Activated CD4-positive, alpha-beta T cell treated with anti-CD3 and anti-CD28 coated beads for 36 hours (primary cell): ENCODE measurements around the gene GPR158. TPM values are rescaled to one million over a fixed set of nuclear protein-coding genes. Genes with fewer than 3 reads are reported as not detected.

ENCODE experiments used
- ATAC-seq: fragments of 200-7000 bp; cut with Tn5 transposase; one replicate; pipeline ENCODE4 v1.10.0; 2021; ENCODE audit warnings: mild to moderate bottlenecking, moderate library complexity
- CTCF ChIA-PET: fragments of 350-600 bp; sonication (Branson Sonifier 250); formaldehyde crosslinking; loops from one replicate; lab custom pipeline; 2021; ENCODE audit warnings: antibody characterized with exemption; lab: Charles Lee
- POLR2A ChIA-PET: fragments of 350-600 bp; sonication (Branson Sonifier 250); formaldehyde crosslinking; loops from one replicate; lab custom pipeline; 2021; ENCODE audit warnings: antibody characterized with exemption, inconsistent platforms; lab: Charles Lee
- DNase-seq: peaks from one replicate; pipeline ENCODE4 v3.0.0-alpha.2; 2020
- H3K27ac Mint-ChIP-seq: one replicate; pipeline ENCODE4 v1.8.0; 2021; ENCODE audit warnings: mixed read lengths
- H3K27me3 Mint-ChIP-seq: one replicate; pipeline ENCODE4 v1.8.0; 2021; ENCODE audit warnings: mixed read lengths
- H3K36me3 Mint-ChIP-seq: one replicate; pipeline ENCODE4 v1.8.0; 2021; ENCODE audit warnings: low read depth, mixed read lengths
- H3K4me1 Mint-ChIP-seq: one replicate; pipeline ENCODE4 v1.8.0; 2021; ENCODE audit warnings: mixed read lengths
- H3K4me3 Mint-ChIP-seq: one replicate; pipeline ENCODE4 v1.8.0; 2021; ENCODE audit warnings: mild to moderate bottlenecking, moderate library complexity, mixed read lengths
- H3K9me3 Mint-ChIP-seq: one replicate; pipeline ENCODE4 v1.8.0; 2021; ENCODE audit warnings: low read depth, mixed read lengths
- intact Hi-C, 2 experiments: fragments of 100-400 bp; cut with DNase I in 1 of 2; cut with micrococcal nuclease in 1 of 2; formaldehyde crosslinking; loops; one replicate each; pipeline versions ENCODE4 v1.14.2 to v1.15.1; 2022 to 2024; cut with DNase I, micrococcal nuclease
- total RNA-seq, 2 experiments: library from RNA; stranded (reverse); gene quantifications; one replicate each; pipeline ENCODE4 v1.2.3, GENCODE V29; 2021

GPR158 gene
- total RNA-seq, 2 experiments from 2014 or later: not detected

DNA sequence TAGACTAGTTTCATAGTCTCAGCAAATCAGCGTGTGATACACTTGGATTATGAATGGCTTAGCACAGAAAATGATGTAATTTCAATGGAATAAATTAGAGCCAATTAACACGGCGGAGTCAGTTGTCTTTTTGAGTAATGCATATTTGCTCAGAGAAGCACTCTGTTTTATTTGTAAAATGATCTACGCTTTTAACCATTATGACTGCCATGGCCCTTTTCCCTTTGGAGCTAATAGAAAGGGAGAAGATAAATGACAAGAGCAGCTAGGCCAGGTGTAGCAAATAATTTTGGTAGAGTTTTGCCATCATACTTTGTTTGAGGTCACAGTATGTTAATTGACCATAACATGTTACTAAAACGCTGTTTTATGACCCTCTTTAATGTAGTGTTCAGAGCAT lies 86.8 kb downstream of the GPR158 start:
- no peak overlapping the region for H3K27ac Mint-ChIP-seq
- no peaks in the 10 kb centered on the region for H3K36me3 Mint-ChIP-seq
- H3K27me3 Mint-ChIP-seq: no peaks in the 10 kb centered on the region
- intact Hi-C loops: no loop called here
- H3K9me3 Mint-ChIP-seq: no peaks in the 10 kb centered on the region
- ChIA-PET POLR2A (no interaction called here), CTCF (no interaction called here)
- no peak overlapping the region for H3K4me3 Mint-ChIP-seq
- no peak for DNase-seq
- no peaks in the 10 kb centered on the region for H3K4me1 Mint-ChIP-seq
- ATAC-seq: no peak

DNA sequence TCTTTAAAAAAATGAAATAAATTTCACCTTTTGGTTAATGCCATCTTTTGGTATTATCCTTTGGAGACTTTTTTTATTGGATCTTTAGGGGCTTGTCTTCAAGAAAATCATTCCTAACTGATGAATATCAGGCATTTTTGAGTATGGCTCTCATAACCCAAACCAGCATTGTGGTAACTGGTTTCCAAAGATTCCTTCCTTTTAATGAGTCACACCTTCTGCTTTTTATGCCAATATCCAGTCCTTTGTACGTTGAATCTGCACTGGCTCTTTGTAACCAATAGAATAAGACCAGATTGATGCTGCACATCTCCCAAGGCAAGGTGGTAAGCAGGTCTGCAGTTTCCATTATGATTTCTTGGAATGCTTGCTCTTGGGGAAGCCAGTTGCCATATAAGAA lies 89.1 kb downstream of the GPR158 start:
- ChIA-PET POLR2A (no interaction called here), CTCF (no interaction called here)
- intact Hi-C loops: no loop called here
- no peak overlapping the region for H3K27ac Mint-ChIP-seq
- DNase-seq (no peak), ATAC-seq (no peak)
- H3K4me3 Mint-ChIP-seq: no peak overlapping the region
- H3K27me3 Mint-ChIP-seq: no peaks in the 10 kb centered on the region
- no peaks in the 10 kb centered on the region for H3K4me1 Mint-ChIP-seq
- no peaks in the 10 kb centered on the region for H3K36me3 Mint-ChIP-seq
- no peaks in the 10 kb centered on the region for H3K9me3 Mint-ChIP-seq

DNA sequence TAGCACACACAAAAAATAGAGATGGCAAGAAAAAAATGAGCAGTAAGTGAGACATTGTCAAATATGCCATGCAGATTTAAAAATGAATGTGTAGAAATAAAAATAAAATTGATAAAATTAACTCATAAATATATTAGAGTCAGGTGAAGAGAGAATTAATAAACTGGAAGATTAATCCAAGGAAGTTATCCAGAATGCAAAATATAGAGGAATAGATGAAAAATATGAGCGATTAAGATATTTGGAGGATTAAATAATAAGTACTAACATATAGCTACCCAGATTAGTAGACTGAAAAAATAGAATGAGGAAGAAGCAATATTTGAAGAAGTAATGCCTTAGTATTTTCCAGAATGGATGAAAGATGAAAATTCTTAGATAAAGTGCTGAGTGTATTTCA lies 103.4 kb downstream of the GPR158 start:
- DNase-seq: no peak
- Mint-ChIP-seq H3K27me3 (no peaks in the 10 kb centered on the region), H3K4me1 (no peaks in the 10 kb centered on the region)

DNA sequence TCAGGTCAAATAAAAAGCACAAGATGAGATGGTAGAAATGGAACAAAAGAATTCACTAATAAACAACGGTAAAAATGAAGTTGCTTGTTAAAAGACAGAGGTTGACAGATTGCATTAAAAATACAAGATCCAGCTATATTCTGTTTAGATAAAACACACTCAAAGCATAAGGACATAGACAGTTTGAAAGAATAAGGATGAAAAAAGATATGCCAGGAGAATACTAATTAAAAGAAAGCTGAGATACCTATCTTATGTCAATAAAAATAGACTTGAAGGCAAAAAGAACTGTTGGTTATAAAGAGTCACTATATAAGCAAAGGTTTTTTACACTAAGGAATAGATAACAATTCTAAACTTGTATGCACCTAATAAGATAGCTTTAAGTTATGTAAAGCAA lies 105.3 kb downstream of the GPR158 start:
- intact Hi-C loops: no loop called here
- no peaks in the 10 kb centered on the region for H3K27me3 Mint-ChIP-seq
- no peak overlapping the region for H3K27ac Mint-ChIP-seq
- no peak for DNase-seq
- H3K36me3 Mint-ChIP-seq: no peaks in the 10 kb centered on the region
- no peaks in the 10 kb centered on the region for H3K4me1 Mint-ChIP-seq
- CTCF ChIA-PET: no interaction called here
- ATAC-seq: no peak
- POLR2A ChIA-PET: no interaction called here
- no peak overlapping the region for H3K4me3 Mint-ChIP-seq
- peaks cover 18% of the 10 kb centered on the region for H3K9me3 Mint-ChIP-seq

More for the DNA sequence above, 103.4 kb downstream of the GPR158 start:
- H3K4me3 Mint-ChIP-seq: no peak overlapping the region
- ATAC-seq: no peak
- peaks cover 16% of the 10 kb centered on the region for H3K9me3 Mint-ChIP-seq
- H3K27ac Mint-ChIP-seq: no peak overlapping the region
- ChIA-PET CTCF (no interaction called here), POLR2A (no interaction called here)
- no peaks in the 10 kb centered on the region for H3K36me3 Mint-ChIP-seq
- intact Hi-C loops: no loop called here

DNA sequence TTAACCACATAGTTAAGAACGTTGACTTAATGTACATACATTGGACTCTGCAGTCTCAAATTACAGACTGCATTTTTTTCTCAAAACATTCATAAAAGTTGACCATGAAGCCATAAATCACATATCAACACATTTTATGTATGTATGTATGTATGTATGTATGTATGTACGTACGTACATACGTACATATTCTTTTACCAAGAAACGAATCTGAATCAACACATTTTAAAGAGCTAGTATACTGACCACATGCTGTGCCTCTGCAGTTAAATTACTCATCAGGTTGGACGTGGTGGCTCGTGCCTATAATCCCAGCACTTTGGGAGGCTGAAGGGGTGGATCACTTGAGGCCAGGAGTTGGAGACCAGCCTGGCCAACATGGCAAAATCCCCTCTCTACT lies 105.8 kb downstream of the GPR158 start:
- no peak for ATAC-seq

DNA sequence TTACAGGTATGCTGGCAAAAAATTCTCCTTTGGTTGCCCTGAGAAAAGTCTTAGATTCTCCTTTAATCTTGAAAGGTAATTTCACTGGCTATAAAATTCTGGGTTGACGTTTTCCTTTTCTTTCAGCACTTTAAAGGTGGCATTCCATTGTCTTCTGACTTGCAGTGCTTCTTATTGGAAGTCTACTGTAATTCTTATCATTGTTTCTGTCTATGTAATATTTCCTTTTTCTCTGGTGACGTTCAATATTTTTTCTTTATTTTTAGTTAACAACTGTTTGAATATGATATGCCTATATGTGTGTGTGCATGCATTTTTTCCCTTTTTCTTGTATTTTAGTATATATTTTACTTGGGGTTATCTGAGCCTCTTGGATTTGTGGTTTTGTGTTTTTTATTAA lies 111.0 kb downstream of the GPR158 start:
- no peak overlapping the region for H3K27ac Mint-ChIP-seq
- DNase-seq: no peak
- POLR2A ChIA-PET: no interaction called here
- no peaks in the 10 kb centered on the region for H3K36me3 Mint-ChIP-seq
- H3K27me3 Mint-ChIP-seq: no peaks in the 10 kb centered on the region
- H3K4me1 Mint-ChIP-seq: no peaks in the 10 kb centered on the region
- H3K4me3 Mint-ChIP-seq: no peak overlapping the region
- peaks cover 12% of the 10 kb centered on the region for H3K9me3 Mint-ChIP-seq
- CTCF ChIA-PET: no interaction called here
- no peak for ATAC-seq
- intact Hi-C loops: no loop called here

More for the DNA sequence above, 105.8 kb downstream of the GPR158 start:
- H3K4me3 Mint-ChIP-seq: no peak overlapping the region
- H3K27me3 Mint-ChIP-seq: no peaks in the 10 kb centered on the region
- ChIA-PET CTCF (no interaction called here), POLR2A (no interaction called here)
- intact Hi-C loops: no loop called here
- peaks cover 19% of the 10 kb centered on the region for H3K9me3 Mint-ChIP-seq
- H3K36me3 Mint-ChIP-seq: no peaks in the 10 kb centered on the region
- no peak for DNase-seq
- no peak overlapping the region for H3K27ac Mint-ChIP-seq
- H3K4me1 Mint-ChIP-seq: no peaks in the 10 kb centered on the region

DNA sequence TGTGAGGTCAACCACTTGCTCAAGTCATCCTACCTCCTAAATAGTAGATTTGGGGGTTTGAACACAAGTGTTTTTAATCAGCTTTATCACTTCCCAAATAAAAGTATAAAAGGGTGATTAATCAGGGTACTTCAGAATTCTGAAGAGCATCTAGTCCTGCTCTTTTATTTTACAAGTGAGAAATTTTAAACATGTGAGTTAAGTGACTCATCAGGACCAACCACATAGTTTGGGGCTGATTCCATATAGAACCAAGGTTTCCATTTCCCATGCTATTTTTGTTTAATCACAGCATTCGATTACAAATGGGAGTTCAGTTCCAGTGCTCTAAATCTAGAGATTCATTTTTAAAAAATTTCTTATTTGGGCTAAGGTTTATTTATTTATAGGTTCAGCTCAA lies 113.4 kb downstream of the GPR158 start:
- Mint-ChIP-seq H3K27me3 (no peaks in the 10 kb centered on the region), H3K4me1 (no peaks in the 10 kb centered on the region), H3K9me3 (peaks cover 11% of the 10 kb centered on the region), H3K4me3 (no peak overlapping the region), H3K36me3 (no peaks in the 10 kb centered on the region), H3K27ac (no peak overlapping the region)
- ChIA-PET POLR2A (no interaction called here), CTCF (no interaction called here)
- intact Hi-C loops: no loop called here
- DNase-seq (no peak), ATAC-seq (no peak)

DNA sequence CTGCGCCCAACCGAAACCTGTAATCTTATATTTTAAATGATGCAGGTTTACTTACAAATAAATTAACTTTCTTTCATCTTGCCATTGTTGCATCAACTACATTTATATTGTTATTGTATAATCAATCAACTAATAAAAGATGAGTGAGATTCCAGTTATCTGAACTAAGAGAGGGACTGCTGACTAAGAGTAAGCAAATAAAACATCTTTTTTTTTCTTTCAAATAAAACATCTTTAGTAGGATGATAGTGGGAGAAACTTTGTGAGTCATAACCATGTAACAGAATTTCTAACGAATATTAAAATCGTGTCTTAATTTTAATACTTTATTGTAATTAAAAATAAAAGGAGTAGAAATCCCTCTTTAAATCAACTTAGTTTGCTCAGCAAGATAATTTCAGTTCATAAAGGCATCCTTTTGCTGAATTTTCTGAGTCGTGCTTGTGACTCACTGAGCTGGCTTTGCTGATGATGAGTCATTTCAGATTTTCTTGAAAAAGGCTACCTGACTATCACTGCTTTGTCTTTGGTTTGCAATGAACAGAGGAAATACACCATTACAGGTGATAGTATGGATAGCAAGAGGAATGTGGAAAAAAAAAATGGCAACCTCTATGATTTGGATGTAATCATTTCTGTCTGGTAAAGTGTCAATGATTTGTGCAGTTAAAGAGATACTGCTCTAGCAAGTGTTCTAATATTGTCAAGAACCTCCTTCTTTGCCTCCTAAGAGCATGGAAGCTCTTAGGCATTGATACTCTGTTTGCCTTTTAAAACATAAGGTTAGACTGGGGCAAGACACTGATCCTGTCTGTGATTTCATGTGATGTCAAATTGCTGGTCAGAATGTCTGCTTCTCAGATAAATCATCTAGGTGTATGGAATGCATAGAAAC lies 119.5 kb downstream of the GPR158 start:
- Mint-ChIP-seq H3K4me1 (no peaks in the 10 kb centered on the region), H3K4me3 (no peak overlapping the region), H3K36me3 (no peaks in the 10 kb centered on the region), H3K27ac (no peak overlapping the region), H3K9me3 (peaks cover 1% of the 10 kb centered on the region), H3K27me3 (no peaks in the 10 kb centered on the region)
- DNase-seq (peak; percentile 4), ATAC-seq (no peak)
- ChIA-PET POLR2A (no interaction called here), CTCF (interaction anchor here (0.7 kb wide), 1 partner anchor 22 kb away, joined by 3 read pairs; no protein-coding TSS in a partner anchor)
- intact Hi-C loops: no loop called here

DNA sequence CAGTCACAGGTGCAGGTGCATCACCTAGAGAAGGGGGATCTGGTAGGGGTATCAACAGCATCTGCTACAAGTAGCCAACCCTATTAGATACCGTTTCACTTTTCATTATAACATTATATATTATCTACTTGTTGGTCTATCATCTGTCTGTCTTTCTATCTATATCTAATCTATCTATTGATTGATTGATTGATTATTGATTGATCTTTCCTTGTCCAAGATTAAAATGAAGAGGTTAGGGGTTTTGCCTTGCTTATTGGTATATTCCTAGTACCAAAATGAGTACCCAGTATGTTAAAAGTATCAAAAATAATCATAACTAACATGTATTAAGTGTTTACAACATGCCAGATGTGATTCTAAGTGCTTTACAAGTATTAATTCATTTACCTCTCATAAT lies 121.5 kb downstream of the GPR158 start:
- Mint-ChIP-seq H3K27ac (no peak overlapping the region), H3K4me3 (no peak overlapping the region), H3K4me1 (no peaks in the 10 kb centered on the region), H3K9me3 (peaks cover 2% of the 10 kb centered on the region), H3K36me3 (no peaks in the 10 kb centered on the region), H3K27me3 (no peaks in the 10 kb centered on the region)
- no peak for DNase-seq
- ChIA-PET POLR2A (no interaction called here), CTCF (no interaction called here)
- ATAC-seq: no peak
- intact Hi-C loops: no loop called here

DNA sequence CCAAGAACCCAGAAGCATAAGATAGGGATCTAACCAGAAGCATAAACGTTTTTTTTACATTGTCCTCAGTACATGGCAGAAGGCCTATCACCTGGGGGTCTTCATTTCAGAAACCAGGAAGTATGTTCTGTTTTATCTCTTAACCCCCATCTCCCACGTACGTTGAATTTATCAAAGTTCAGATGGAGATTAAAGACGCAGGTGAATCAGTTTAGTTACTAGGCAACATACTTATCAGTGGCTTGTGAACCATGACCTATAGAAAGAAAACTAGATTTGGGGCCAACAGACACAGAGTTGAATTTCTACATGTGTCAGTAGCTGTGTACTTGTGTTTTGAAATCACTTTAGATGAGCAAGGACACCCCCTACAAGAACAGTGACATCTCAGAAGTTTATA lies 122.7 kb downstream of the GPR158 start:
- no peaks in the 10 kb centered on the region for H3K4me1 Mint-ChIP-seq
- ChIA-PET POLR2A (no interaction called here), CTCF (no interaction called here)
- H3K36me3 Mint-ChIP-seq: no peaks in the 10 kb centered on the region
- H3K27ac Mint-ChIP-seq: no peak overlapping the region
- no peak overlapping the region for H3K4me3 Mint-ChIP-seq
- H3K9me3 Mint-ChIP-seq: peaks cover 3% of the 10 kb centered on the region
- DNase-seq (no peak), ATAC-seq (no peak)
- intact Hi-C loops: no loop called here
- no peaks in the 10 kb centered on the region for H3K27me3 Mint-ChIP-seq

DNA sequence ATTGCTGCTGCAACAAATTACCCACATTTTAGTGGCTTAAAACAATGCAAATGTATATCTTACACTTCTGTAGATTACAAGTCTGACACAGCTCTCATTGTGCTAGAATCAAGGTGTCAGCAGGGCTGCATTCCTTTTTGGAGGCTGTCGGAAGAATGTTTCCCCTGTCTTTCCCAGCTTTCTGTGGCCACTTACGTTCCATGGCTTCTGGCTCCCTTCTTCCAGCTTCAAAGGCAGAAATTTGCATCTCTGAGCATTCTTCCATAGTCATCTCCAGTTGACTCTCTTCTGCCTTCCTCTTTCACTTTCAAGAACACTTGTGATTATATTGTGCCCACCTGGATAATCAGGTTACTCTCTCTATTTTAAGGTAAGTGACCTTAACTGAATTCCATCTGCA lies 125.3 kb downstream of the GPR158 start:
- intact Hi-C loops: no loop called here
- Mint-ChIP-seq H3K9me3 (peaks cover 2% of the 10 kb centered on the region), H3K36me3 (no peaks in the 10 kb centered on the region), H3K4me3 (no peak overlapping the region), H3K27ac (no peak overlapping the region), H3K4me1 (no peaks in the 10 kb centered on the region), H3K27me3 (no peaks in the 10 kb centered on the region)
- ATAC-seq (no peak), DNase-seq (no peak)
- ChIA-PET CTCF (interaction anchor here (1.5 kb wide), 1 partner anchor 10 kb away, joined by 4 read pairs; no protein-coding TSS in a partner anchor), POLR2A (no interaction called here)

DNA sequence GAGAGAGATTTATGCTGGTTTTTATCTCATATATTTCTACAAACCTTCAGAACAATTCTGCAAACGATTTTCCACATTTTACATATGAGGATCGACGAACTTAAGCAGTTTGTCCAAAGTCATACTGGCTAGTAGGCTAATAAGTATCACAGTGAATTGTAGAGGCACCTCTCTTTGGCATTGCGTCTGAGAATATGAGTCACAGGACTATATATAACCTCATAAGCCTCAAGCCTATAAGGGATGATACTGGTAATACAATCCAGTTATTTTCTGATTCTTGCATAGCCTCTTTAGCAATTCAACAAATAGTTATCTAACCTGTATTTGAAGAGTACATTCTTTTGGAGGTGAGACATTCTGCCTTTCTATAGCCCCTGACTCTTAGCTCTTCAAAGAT lies 129.8 kb downstream of the GPR158 start:
- H3K4me3 Mint-ChIP-seq: no peak overlapping the region
- H3K27ac Mint-ChIP-seq: no peak overlapping the region
- CTCF ChIA-PET: no interaction called here

More for the DNA sequence above, 129.8 kb downstream of the GPR158 start:
- H3K4me1 Mint-ChIP-seq: no peaks in the 10 kb centered on the region
- intact Hi-C loops: no loop called here
- peaks cover 14% of the 10 kb centered on the region for H3K9me3 Mint-ChIP-seq
- ATAC-seq (no peak), DNase-seq (no peak)
- POLR2A ChIA-PET: no interaction called here
- H3K27me3 Mint-ChIP-seq: no peaks in the 10 kb centered on the region
- H3K36me3 Mint-ChIP-seq: no peaks in the 10 kb centered on the region
